T-helper 2 cell treated with Interferon-gamma antibody and Interleukin-4, amounts not matched to agents 5 μg/mL and 100 μg/mL, for 36 hours (primary cell): Measurements from ENCODE around the gene AP2A2.

Experiments
- DNase-seq: peaks from one replicate; pipeline ENCODE4 v3.0.0; 2021; ENCODE audit warnings: low spot score
- H3K27ac Mint-ChIP-seq: one replicate; pipeline ENCODE4 v1.8.0; 2021; ENCODE audit warnings: mild to moderate bottlenecking, mixed read lengths
- H3K27me3 Mint-ChIP-seq: one replicate; pipeline ENCODE4 v1.8.0; 2021; ENCODE audit warnings: low read depth, mixed read lengths
- H3K36me3 Mint-ChIP-seq: one replicate; pipeline ENCODE4 v1.8.0; 2021; ENCODE audit warnings: low read depth, mixed read lengths
- H3K4me1 Mint-ChIP-seq: one replicate; pipeline ENCODE4 v1.8.0; 2021; ENCODE audit warnings: low read depth, mixed read lengths
- H3K4me3 Mint-ChIP-seq: one replicate; pipeline ENCODE4 v1.8.0; 2022; ENCODE audit warnings: mild to moderate bottlenecking, moderate library complexity, mixed read lengths
- H3K9me3 Mint-ChIP-seq: one replicate; pipeline ENCODE4 v1.8.0; 2021; ENCODE audit warnings: mixed read lengths

The AP2A2 gene

GRCh38 chr11:893008-893654, 32.5 kb upstream of the AP2A2 start:
- no peaks in the 10 kb centered on the region for H3K36me3 Mint-ChIP-seq
- H3K4me3 Mint-ChIP-seq: no peak overlapping the region
- no peaks in the 10 kb centered on the region for H3K9me3 Mint-ChIP-seq
- H3K27me3 Mint-ChIP-seq: no peaks in the 10 kb centered on the region
- DNase-seq: no peak
- no peaks in the 10 kb centered on the region for H3K4me1 Mint-ChIP-seq
- H3K27ac Mint-ChIP-seq: no peak overlapping the region

- no peak for DNase-seq
Observed at GRCh38 chr11:894575-895201, 31.0 kb upstream of the AP2A2 start.

GRCh38 chr11:895331-896110, 30.1 kb upstream of the AP2A2 start:
- Mint-ChIP-seq H3K4me1 (no peaks in the 10 kb centered on the region), H3K9me3 (no peaks in the 10 kb centered on the region), H3K36me3 (no peaks in the 10 kb centered on the region), H3K27ac (no peak overlapping the region), H3K4me3 (no peak overlapping the region), H3K27me3 (no peaks in the 10 kb centered on the region)
- DNase-seq: no peak

More at GRCh38 chr11:894575-895201, 31.0 kb upstream of the AP2A2 start:
- H3K36me3 Mint-ChIP-seq: no peaks in the 10 kb centered on the region
- no peak overlapping the region for H3K27ac Mint-ChIP-seq
- no peaks in the 10 kb centered on the region for H3K27me3 Mint-ChIP-seq
- H3K4me1 Mint-ChIP-seq: no peaks in the 10 kb centered on the region
- no peaks in the 10 kb centered on the region for H3K9me3 Mint-ChIP-seq
- H3K4me3 Mint-ChIP-seq: no peak overlapping the region

- no peak for DNase-seq
- H3K4me1 Mint-ChIP-seq: no peaks in the 10 kb centered on the region
- no peaks in the 10 kb centered on the region for H3K27me3 Mint-ChIP-seq
- H3K36me3 Mint-ChIP-seq: peaks cover 5% of the 10 kb centered on the region
- no peaks in the 10 kb centered on the region for H3K9me3 Mint-ChIP-seq
- no peak overlapping the region for H3K4me3 Mint-ChIP-seq
- H3K27ac Mint-ChIP-seq: no peak overlapping the region
Observed at GRCh38 chr11:897253-898142, 28.2 kb upstream of the AP2A2 start.

GRCh38 chr11:898143-898511, 27.5 kb upstream of the AP2A2 start:
- DNase-seq: no peak
- no peak overlapping the region for H3K27ac Mint-ChIP-seq
- no peaks in the 10 kb centered on the region for H3K4me1 Mint-ChIP-seq
- H3K9me3 Mint-ChIP-seq: no peaks in the 10 kb centered on the region
- no peaks in the 10 kb centered on the region for H3K27me3 Mint-ChIP-seq
- H3K4me3 Mint-ChIP-seq: no peak overlapping the region
- peaks cover 9% of the 10 kb centered on the region for H3K36me3 Mint-ChIP-seq

GRCh38 chr11:898540-899190, 27.0 kb upstream of the AP2A2 start:
- no peaks in the 10 kb centered on the region for H3K27me3 Mint-ChIP-seq
- DNase-seq: no peak

GRCh38 chr11:899724-900123, 25.9 kb upstream of the AP2A2 start:
- no peak for DNase-seq
- Mint-ChIP-seq H3K27ac (no peak overlapping the region), H3K27me3 (no peaks in the 10 kb centered on the region), H3K4me1 (no peaks in the 10 kb centered on the region), H3K9me3 (no peaks in the 10 kb centered on the region), H3K4me3 (no peak overlapping the region), H3K36me3 (peaks cover 19% of the 10 kb centered on the region)

More at GRCh38 chr11:898540-899190, 27.0 kb upstream of the AP2A2 start:
- H3K36me3 Mint-ChIP-seq: peaks cover 11% of the 10 kb centered on the region
- no peaks in the 10 kb centered on the region for H3K4me1 Mint-ChIP-seq
- no peaks in the 10 kb centered on the region for H3K9me3 Mint-ChIP-seq
- H3K27ac Mint-ChIP-seq: no peak overlapping the region
- no peak overlapping the region for H3K4me3 Mint-ChIP-seq

- H3K9me3 Mint-ChIP-seq: no peaks in the 10 kb centered on the region
- DNase-seq: no peak
- H3K27ac Mint-ChIP-seq: no peak overlapping the region
- H3K36me3 Mint-ChIP-seq: peaks cover 22% of the 10 kb centered on the region
- no peak overlapping the region for H3K4me3 Mint-ChIP-seq
- no peaks in the 10 kb centered on the region for H3K27me3 Mint-ChIP-seq
- no peaks in the 10 kb centered on the region for H3K4me1 Mint-ChIP-seq
Observed at GRCh38 chr11:900545-900944, 25.1 kb upstream of the AP2A2 start.

GRCh38 chr11:901452-902061, 24.1 kb upstream of the AP2A2 start:
- Mint-ChIP-seq H3K4me1 (no peaks in the 10 kb centered on the region), H3K36me3 (peaks cover 24% of the 10 kb centered on the region), H3K27me3 (no peaks in the 10 kb centered on the region), H3K9me3 (no peaks in the 10 kb centered on the region), H3K27ac (no peak overlapping the region), H3K4me3 (no peak overlapping the region)
- no peak for DNase-seq

- Mint-ChIP-seq H3K27me3 (no peaks in the 10 kb centered on the region), H3K27ac (no peak overlapping the region), H3K4me3 (no peak overlapping the region), H3K9me3 (no peaks in the 10 kb centered on the region), H3K36me3 (peaks cover 24% of the 10 kb centered on the region), H3K4me1 (peaks cover 3% of the 10 kb centered on the region)
- DNase-seq: no peak
Observed at GRCh38 chr11:904380-904779, 21.3 kb upstream of the AP2A2 start.

- DNase-seq: no peak
- Mint-ChIP-seq H3K4me1 (peaks cover 5% of the 10 kb centered on the region), H3K9me3 (no peaks in the 10 kb centered on the region), H3K27ac (no peak overlapping the region), H3K36me3 (peaks cover 24% of the 10 kb centered on the region), H3K4me3 (no peak overlapping the region), H3K27me3 (no peaks in the 10 kb centered on the region)
Observed at GRCh38 chr11:905952-906351, 19.7 kb upstream of the AP2A2 start.

GRCh38 chr11:907668-908067, 18.0 kb upstream of the AP2A2 start:
- Mint-ChIP-seq H3K36me3 (peaks cover 20% of the 10 kb centered on the region), H3K4me3 (no peak overlapping the region), H3K27me3 (no peaks in the 10 kb centered on the region), H3K4me1 (peaks cover 12% of the 10 kb centered on the region), H3K9me3 (no peaks in the 10 kb centered on the region), H3K27ac (no peak overlapping the region)
- DNase-seq: no peak

GRCh38 chr11:908273-908672, 17.4 kb upstream of the AP2A2 start:
- H3K4me3 Mint-ChIP-seq: peak overlapping the region; percentile 31
- H3K9me3 Mint-ChIP-seq: no peaks in the 10 kb centered on the region
- peaks cover 18% of the 10 kb centered on the region for H3K36me3 Mint-ChIP-seq
- H3K27me3 Mint-ChIP-seq: no peaks in the 10 kb centered on the region
- no peak overlapping the region for H3K27ac Mint-ChIP-seq
- no peak for DNase-seq
- peaks cover 12% of the 10 kb centered on the region for H3K4me1 Mint-ChIP-seq
